Chondrocyte (in vitro differentiated cells): ENCODE results near the gene C11orf21. TPM values are rescaled to one million over a fixed set of nuclear protein-coding genes. Genes with fewer than 3 reads are reported as not detected.

Experiments
- DNase-seq: peaks from one replicate; pipeline ENCODE4 v3.0.0; 2021; ENCODE audit warnings: mixed read lengths, low spot score
- H3K27ac Mint-ChIP-seq: one replicate; pipeline ENCODE4 v1.8.0; 2021; ENCODE audit warnings: mild to moderate bottlenecking, moderate library complexity, mixed read lengths; ENCODE audit not compliant: unreplicated experiment
- H3K27me3 Mint-ChIP-seq: 2 replicates; pipeline ENCODE4 v1.8.0; 2021; ENCODE audit warnings: low read depth, mixed read lengths
- H3K36me3 Mint-ChIP-seq: 2 replicates; pipeline ENCODE4 v1.8.0; 2021; ENCODE audit warnings: low read depth, mixed read lengths
- H3K4me1 Mint-ChIP-seq: 2 replicates; pipeline ENCODE4 v1.8.0; 2021; ENCODE audit warnings: low read depth, mild to moderate bottlenecking, mixed read lengths
- H3K4me3 Mint-ChIP-seq: one replicate; pipeline ENCODE4 v1.8.0; 2021; ENCODE audit warnings: mild to moderate bottlenecking, moderate library complexity, mixed read lengths; ENCODE audit not compliant: unreplicated experiment
- H3K9me3 Mint-ChIP-seq: 2 replicates; pipeline ENCODE4 v1.8.0; 2021; ENCODE audit warnings: low read depth, mixed read lengths
- CTCF ChIP-seq: fragments of 200-600 bp; sonication (generic); IDR thresholded peaks from 2 replicates; pipeline ENCODE4 v1.5.0; 2021; ENCODE audit warnings: antibody characterized with exemption, mild to moderate bottlenecking, moderate library complexity
- total RNA-seq: library from RNA; stranded (reverse); gene quantifications from 3 replicates; pipeline ENCODE4 v1.2.1, GENCODE V29; 2021

C11orf21 gene
- total RNA-seq, 1 donor from 2014 or later = not detected

- no peak for TF ChIP-seq CTCF
- Mint-ChIP-seq H3K36me3 (peaks cover 9% of the 10 kb centered on the region), H3K4me3 (no peak overlapping the region)
Measured at GRCh38 chr11:2327032-2327431, 25.3 kb upstream of the C11orf21 start.

GRCh38 chr11:2325719-2326118, 24.0 kb upstream of the C11orf21 start:
- DNase-seq = no peak
- no peaks in the 10 kb centered on the region for H3K4me1 Mint-ChIP-seq
- TF ChIP-seq CTCF = no peak
- H3K9me3 Mint-ChIP-seq = peaks cover 8% of the 10 kb centered on the region
- H3K27me3 Mint-ChIP-seq = peaks cover 3% of the 10 kb centered on the region
- peaks cover 5% of the 10 kb centered on the region for H3K36me3 Mint-ChIP-seq
- no peak overlapping the region for H3K4me3 Mint-ChIP-seq
- H3K27ac Mint-ChIP-seq = no peak overlapping the region

More at GRCh38 chr11:2327032-2327431, 25.3 kb upstream of the C11orf21 start:
- DNase-seq = no peak
- Mint-ChIP-seq H3K9me3 (peaks cover 13% of the 10 kb centered on the region), H3K27me3 (peaks cover 3% of the 10 kb centered on the region), H3K27ac (no peak overlapping the region), H3K4me1 (no peaks in the 10 kb centered on the region)

GRCh38 chr11:2325123-2325522, 23.4 kb upstream of the C11orf21 start:
- peaks cover 8% of the 10 kb centered on the region for H3K9me3 Mint-ChIP-seq
- H3K27ac Mint-ChIP-seq = no peak overlapping the region
- peaks cover 5% of the 10 kb centered on the region for H3K36me3 Mint-ChIP-seq
- TF ChIP-seq CTCF = no peak
- DNase-seq = no peak
- no peak overlapping the region for H3K4me3 Mint-ChIP-seq
- peaks cover 3% of the 10 kb centered on the region for H3K27me3 Mint-ChIP-seq
- H3K4me1 Mint-ChIP-seq = no peaks in the 10 kb centered on the region

GRCh38 chr11:2321311-2321683, 19.6 kb upstream of the C11orf21 start:
- H3K27ac Mint-ChIP-seq = no peak overlapping the region
- H3K4me1 Mint-ChIP-seq = no peaks in the 10 kb centered on the region
- H3K9me3 Mint-ChIP-seq = peaks cover 13% of the 10 kb centered on the region
- peaks cover 5% of the 10 kb centered on the region for H3K36me3 Mint-ChIP-seq
- DNase-seq = no peak
- H3K27me3 Mint-ChIP-seq = peaks cover 3% of the 10 kb centered on the region
- H3K4me3 Mint-ChIP-seq = no peak overlapping the region
- no peak for TF ChIP-seq CTCF

GRCh38 chr11:2320568-2321310, 19.0 kb upstream of the C11orf21 start:
- peaks cover 13% of the 10 kb centered on the region for H3K9me3 Mint-ChIP-seq
- H3K4me3 Mint-ChIP-seq = no peak overlapping the region
- peaks cover 5% of the 10 kb centered on the region for H3K36me3 Mint-ChIP-seq
- H3K27ac Mint-ChIP-seq = no peak overlapping the region
- H3K4me1 Mint-ChIP-seq = no peaks in the 10 kb centered on the region
- DNase-seq = no peak
- no peak for TF ChIP-seq CTCF
- H3K27me3 Mint-ChIP-seq = peaks cover 3% of the 10 kb centered on the region
